ENCODE measurements around the gene RHOA.

- TF ChIP-seq CTCF (IDR thresholded peaks at IDR 0.05 in 8 of 11, conservative IDR thresholded peaks at IDR 0.05 in 3 of 11): no peak
- TF ChIP-seq POLR2A (IDR thresholded peaks at IDR 0.05): no peak
These were observed 68.6 kb downstream of the RHOA start for GRCh38 chr3:49343163-49343562.

Data from spleen (tissue), 7 donors.